ENCODE results near the gene SYPL2. TPM values are rescaled to one million over a fixed set of nuclear protein-coding genes. Genes with fewer than 3 reads are reported as not detected.
"Not testable (repeated sequence)": the region's sequence is repeated elsewhere in the genome, so short reads cannot be mapped to it uniquely, and the experiment has no call there.

The SYPL2 gene
- total and polyA plus RNA-seq, 3 donors from 2014 or later = 29.7 to 67.5 (median 46.1) TPM

GRCh38 chr1:109468903-109469302, 2.6 kb downstream of the SYPL2 start:
- Histone ChIP-seq H3K9me3 (no peaks in the 10 kb centered on the region), H3K27me3 (no peaks in the 10 kb centered on the region), H3K27ac (no peak overlapping the region), H3K4me3 (no peak overlapping the region), H3K4me1 (peaks cover 24% of the 10 kb centered on the region), H3K36me3 (ENCODE audit: low read depth, missing control alignments) (no peaks in the 10 kb centered on the region)
- no peak for DNase-seq
- intact Hi-C loops (cut with DNase I; ENCODE audit: low total_unique reads) = no loop called here
- no peak for TF ChIP-seq POLR2A (IDR thresholded peaks at IDR 0.05)
- no peak for TF ChIP-seq CTCF (IDR thresholded peaks at IDR 0.05)
- 30 to 33% methylated on average over 2 of the region's 2 CpGs for WGBS, 2 donors

DNA sequence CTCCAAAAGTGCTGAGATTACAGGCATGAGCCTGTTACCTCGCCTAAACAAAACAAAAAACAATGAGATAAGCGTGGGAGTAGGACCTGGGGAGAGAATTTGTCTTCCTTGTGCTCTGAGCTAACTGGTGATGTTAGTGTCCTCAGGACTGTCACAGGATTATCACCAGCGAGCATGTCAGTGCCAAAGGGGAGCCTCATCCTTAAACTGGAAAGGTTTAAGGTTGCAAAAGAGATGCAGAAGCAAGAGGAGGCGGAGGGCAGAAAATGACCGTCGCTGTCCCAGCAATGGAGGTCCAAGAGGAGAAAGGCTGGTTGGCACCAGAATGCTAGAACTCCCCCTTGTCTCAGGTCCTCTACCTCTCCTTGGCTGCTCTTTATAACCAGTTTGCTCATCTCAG, 3.9 kb downstream of the SYPL2 start:
- Histone ChIP-seq H3K27ac (no peak overlapping the region), H3K4me3 (no peak overlapping the region), H3K27me3 (no peaks in the 10 kb centered on the region), H3K36me3 (ENCODE audit: low read depth, missing control alignments) (no peaks in the 10 kb centered on the region), H3K4me1 (peaks cover 15% of the 10 kb centered on the region), H3K9me3 (no peaks in the 10 kb centered on the region)
- 62 to 74% methylated on average over 6 of the region's 6 CpGs for WGBS, 2 donors
- no peak for TF ChIP-seq CTCF (IDR thresholded peaks at IDR 0.05)
- TF ChIP-seq POLR2A (IDR thresholded peaks at IDR 0.05) = no peak
- intact Hi-C loops (cut with DNase I; ENCODE audit: low total_unique reads) = no loop called here
- no peak for DNase-seq

GRCh38 chr1:109472779-109473178, 6.4 kb downstream of the SYPL2 start:
- no peak for TF ChIP-seq CTCF (IDR thresholded peaks at IDR 0.05)
- TF ChIP-seq POLR2A (IDR thresholded peaks at IDR 0.05) = no peak
- no peak overlapping the region for H3K27ac ChIP-seq
- intact Hi-C loops (cut with DNase I; ENCODE audit: low total_unique reads) = no loop called here
- H3K9me3 ChIP-seq = no peaks in the 10 kb centered on the region
- no peak overlapping the region for H3K4me3 ChIP-seq
- no peaks in the 10 kb centered on the region for H3K36me3 ChIP-seq (ENCODE audit: low read depth, missing control alignments)
- 31 to 46% methylated on average over 3 of the region's 3 CpGs for WGBS, 2 donors
- no peak for DNase-seq
- peaks cover 9% of the 10 kb centered on the region for H3K4me1 ChIP-seq
- H3K27me3 ChIP-seq = no peaks in the 10 kb centered on the region

DNA sequence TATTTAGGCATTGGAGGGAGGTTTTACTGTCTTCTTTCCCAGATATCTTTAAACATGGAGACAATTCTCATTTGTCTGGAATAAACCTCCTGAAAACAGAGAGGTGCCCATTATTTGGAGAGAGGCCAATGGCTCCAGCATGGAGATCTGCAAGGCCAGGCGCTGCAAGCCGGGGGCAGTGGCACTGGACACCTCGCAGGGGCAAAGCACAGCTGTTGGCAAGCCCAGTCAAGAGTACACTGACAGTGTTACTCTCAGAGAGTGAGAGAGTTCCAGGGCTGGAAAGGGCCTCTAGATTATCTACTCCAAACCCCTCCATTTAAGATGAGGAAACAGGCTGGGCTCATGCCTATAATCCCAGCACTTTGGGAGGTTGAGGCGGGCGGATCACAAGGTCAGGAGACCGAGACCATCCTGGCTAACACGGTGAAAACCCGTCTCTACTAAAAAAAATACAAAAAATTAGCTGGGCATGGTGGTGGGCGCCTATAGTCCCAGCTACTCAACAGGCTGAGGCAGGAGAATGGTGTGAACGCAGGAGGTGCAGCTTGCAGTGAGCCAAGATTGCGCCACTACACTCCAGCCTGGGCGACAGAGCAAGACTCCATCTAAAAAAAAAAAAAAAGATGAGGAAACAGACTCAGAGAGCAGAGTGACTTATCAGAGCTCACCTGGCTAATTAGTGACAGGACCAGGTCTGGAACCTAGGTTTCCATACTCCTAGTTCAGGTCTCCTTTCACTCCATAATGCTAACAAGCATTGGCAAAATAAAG, 7.1 kb downstream of the SYPL2 start:
- H3K4me1 ChIP-seq; H3K36me3 ChIP-seq (ENCODE audit: low read depth, missing control alignments); H3K4me3 ChIP-seq; intact Hi-C loops (cut with DNase I; ENCODE audit: low total_unique reads); H3K9me3 ChIP-seq; H3K27ac ChIP-seq; H3K27me3 ChIP-seq: not testable (repeated sequence)
- peak; percentile 69 for DNase-seq
- WGBS, 2 donors = 76 to 81% methylated on average over 12 of the region's 12 CpGs

DNA sequence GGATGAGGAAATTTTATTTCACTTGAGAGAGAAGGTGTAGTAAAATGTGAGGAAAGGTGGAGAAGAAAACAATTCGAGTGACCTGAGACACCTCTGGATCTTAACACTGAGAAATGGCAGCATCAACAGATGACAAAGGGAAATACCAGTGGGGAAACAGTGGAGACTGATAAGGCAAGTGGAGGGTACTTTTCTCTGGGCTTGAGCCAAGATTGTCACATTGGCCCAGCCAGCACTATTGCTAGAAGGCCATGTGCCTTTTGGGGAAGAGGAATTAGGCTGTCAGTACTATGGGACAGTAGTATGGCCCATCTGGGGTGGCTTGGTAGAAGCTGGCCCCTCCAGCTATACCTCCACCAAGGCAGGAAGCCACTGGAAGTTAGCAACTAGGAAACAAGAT, 8.4 kb downstream of the SYPL2 start:
- no peaks in the 10 kb centered on the region for H3K27me3 ChIP-seq
- TF ChIP-seq POLR2A (IDR thresholded peaks at IDR 0.05) (no peak), CTCF (IDR thresholded peaks at IDR 0.05) (no peak)
- peak; percentile 9 for DNase-seq
- H3K4me1 ChIP-seq = peaks cover 9% of the 10 kb centered on the region
- 89 to 90% methylated on average over 1 of the region's 1 CpG for WGBS, 2 donors
- no peaks in the 10 kb centered on the region for H3K36me3 ChIP-seq (ENCODE audit: low read depth, missing control alignments)
- intact Hi-C loops (cut with DNase I; ENCODE audit: low total_unique reads) = no loop called here
- no peaks in the 10 kb centered on the region for H3K9me3 ChIP-seq
- H3K4me3 ChIP-seq = no peak overlapping the region
- H3K27ac ChIP-seq = no peak overlapping the region

Data from testis (tissue), 3 donors.